Adrenal gland (tissue), 5 donors: ENCODE results near the gene CCDC169.

Experiments
- POLR2A ChIP-seq, 2 donors: fragments of 450-650 bp; IDR thresholded peaks; one replicate each; pipeline ENCODE4 v1.6.1; 2017; ENCODE audit warnings: antibody characterized with exemption in 2 of 2, mild to moderate bottlenecking in 2 of 2, moderate library complexity in 1 of 2
- TF ChIP-seq, protein P1 (sequence below), 6 experiments: fragments of 450-650 bp in 4 of 6; fragments of 200-600 bp in 2 of 6; sonication (generic) in 1 of 6; IDR thresholded peaks; 1 replicate in 5 of 6; 2 replicates in 1 of 6; pipeline versions ENCODE4 v1.5.1 to v1.8.0; 2016 to 2021; ENCODE audit warnings: antibody characterized with exemption in 6 of 6, mild to moderate bottlenecking in 2 of 6, moderate library complexity in 1 of 6
- donor health status: DM: no; HTN: no; CAD: no.

GRCh38 chr13:36210738-36211137 lies 86.9 kb downstream of the CCDC169 start:
- TF ChIP-seq, protein P1, sequence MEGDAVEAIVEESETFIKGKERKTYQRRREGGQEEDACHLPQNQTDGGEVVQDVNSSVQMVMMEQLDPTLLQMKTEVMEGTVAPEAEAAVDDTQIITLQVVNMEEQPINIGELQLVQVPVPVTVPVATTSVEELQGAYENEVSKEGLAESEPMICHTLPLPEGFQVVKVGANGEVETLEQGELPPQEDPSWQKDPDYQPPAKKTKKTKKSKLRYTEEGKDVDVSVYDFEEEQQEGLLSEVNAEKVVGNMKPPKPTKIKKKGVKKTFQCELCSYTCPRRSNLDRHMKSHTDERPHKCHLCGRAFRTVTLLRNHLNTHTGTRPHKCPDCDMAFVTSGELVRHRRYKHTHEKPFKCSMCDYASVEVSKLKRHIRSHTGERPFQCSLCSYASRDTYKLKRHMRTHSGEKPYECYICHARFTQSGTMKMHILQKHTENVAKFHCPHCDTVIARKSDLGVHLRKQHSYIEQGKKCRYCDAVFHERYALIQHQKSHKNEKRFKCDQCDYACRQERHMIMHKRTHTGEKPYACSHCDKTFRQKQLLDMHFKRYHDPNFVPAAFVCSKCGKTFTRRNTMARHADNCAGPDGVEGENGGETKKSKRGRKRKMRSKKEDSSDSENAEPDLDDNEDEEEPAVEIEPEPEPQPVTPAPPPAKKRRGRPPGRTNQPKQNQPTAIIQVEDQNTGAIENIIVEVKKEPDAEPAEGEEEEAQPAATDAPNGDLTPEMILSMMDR (IDR thresholded peaks at IDR 0.05): no peak
- no peak for TF ChIP-seq POLR2A (IDR thresholded peaks at IDR 0.05)
